HG03103 (cell line): Measurements from ENCODE around the gene SMIM35.
"Not testable (repeated sequence)": the region's sequence is repeated elsewhere in the genome, so short reads cannot be mapped to it uniquely, and the experiment has no call there.

Experiments
- ATAC-seq: cut with Tn5 transposase; IDR thresholded peaks from one replicate; pipeline ENCODE4 v1.9.1; 2021; ENCODE audit warnings: low read depth; ENCODE audit not compliant: unreplicated experiment

The SMIM35 gene

DNA sequence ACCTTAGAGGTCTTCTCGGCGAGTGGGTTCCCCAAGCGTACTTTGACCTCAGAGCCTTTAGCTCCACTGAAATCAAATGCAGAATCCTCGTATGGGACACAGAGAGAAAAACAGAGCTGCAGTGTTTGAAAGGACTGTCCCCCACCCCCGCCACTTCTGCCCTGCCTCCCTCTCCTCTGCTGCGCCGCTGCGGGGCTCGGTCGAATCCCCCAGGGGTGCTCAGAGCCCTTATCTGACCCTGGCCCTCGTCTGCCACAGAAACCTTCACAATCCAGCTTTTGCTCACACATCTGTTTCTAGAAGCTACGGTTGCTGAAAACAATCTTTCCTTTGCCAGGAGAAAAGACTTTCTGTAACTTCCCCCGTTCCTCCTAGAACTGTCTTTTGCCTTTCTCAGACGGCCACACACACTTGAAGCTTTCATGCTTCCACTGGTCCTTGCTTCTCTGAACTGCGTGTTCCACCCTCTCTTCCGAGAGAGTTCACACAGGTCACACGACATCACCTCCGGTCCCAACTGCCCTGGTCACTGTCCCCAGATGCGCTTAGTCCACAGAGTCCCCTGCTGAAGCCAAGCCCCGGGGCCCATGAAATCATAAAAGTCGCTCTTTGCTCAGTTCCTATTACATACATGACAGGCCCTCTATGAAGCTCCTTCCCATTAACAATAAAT lies 3.7 kb downstream of the SMIM35 start:
- no peak for ATAC-seq

DNA sequence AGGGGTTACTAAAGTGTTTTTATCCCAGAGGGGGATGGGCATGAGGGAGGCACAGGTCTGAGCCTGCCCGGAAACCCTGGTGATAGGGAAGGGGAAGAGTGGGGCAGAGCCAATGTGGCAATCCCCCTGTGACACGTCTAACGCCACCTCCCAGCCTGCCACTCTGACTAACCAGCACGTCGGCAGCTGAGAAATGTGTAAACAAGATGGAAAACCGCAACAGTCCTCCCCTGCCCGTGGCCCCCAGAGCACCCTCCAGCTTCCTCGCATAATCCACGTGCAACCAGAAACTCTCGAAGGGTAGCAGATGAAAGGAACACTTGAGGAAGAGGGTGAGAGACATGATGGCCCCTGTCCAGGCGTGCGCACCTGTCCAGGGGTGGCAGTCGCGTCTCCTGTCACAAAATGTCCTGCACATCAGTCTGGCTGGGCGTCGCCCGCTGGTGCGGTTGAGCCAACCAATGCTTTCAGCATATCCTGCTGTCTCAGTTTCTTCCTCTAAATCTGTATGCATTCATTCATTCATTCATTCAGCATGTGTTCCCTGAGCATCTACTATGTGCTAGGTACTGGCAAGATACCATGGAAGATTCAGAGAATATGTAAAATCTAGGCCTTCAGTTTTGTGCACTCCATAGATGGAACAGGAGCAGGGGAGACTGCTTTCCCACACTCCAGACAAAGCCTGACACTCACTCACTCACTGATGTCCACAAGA lies 5.4 kb downstream of the SMIM35 start:
- ATAC-seq = no peak

DNA sequence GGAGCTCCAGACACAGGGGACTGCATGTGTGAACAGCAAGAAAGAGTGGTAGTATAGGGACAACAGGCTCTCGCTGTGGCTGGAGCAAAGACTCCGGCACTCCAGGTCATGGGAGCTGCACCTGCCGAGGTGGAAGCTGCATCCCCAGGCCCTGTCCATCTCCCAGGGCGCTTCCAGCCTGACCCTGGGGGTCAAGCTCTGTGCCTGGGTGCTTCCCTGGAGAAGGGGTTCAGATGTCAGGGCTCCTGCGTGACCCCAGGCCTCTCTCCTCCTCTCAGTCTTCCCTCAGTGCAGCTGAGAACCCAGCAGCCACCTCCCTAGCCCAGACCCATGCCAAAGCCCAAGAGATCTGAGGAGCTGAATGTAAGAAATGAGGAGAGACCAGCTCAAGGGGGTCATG lies 6.5 kb downstream of the SMIM35 start:
- no peak for ATAC-seq

DNA sequence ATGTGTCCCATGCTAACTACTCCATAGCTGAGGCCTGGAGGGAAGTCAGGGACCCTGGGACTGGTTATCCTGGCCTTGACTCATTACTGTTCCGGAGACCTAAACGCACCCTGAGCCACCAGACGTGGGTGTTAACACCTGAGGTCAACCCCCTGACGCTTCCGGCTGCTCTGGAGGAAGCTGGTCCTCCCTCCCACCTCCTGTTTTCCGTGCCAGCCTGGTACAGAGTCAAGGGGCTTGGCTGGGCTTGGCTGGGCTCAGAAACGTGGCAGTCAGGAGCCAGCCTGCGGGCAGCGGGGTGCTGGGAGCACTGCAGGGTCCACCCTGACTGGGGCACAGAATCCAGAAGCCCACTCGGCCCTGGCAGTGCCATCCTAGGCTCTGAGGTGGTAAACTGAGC lies 7.3 kb downstream of the SMIM35 start:
- no peak for ATAC-seq

DNA sequence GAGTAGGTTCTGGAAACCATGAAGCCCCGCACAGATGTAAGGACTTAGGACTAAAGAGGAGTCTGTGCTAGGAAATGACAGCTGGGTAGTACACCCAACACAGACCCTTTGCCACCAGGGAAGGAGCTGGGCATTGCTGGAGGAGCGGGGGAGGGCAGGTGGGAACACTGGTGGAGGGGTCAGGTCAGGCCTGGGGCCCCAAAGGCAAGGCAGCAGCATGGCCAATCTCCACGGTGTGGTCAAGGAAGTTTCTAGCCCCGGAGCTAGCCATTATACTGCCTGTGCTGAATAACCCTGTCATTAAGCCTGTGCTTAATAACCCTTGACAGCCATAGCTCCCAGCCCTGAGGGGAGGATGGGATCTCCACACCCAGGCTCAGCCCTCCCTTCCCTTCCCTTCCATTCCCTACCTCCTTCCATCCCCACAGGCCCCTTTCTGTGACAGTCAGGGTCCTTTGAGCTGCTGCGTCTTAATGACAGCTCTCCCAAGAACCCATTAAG lies 7.8 kb downstream of the SMIM35 start:
- ATAC-seq = no peak

DNA sequence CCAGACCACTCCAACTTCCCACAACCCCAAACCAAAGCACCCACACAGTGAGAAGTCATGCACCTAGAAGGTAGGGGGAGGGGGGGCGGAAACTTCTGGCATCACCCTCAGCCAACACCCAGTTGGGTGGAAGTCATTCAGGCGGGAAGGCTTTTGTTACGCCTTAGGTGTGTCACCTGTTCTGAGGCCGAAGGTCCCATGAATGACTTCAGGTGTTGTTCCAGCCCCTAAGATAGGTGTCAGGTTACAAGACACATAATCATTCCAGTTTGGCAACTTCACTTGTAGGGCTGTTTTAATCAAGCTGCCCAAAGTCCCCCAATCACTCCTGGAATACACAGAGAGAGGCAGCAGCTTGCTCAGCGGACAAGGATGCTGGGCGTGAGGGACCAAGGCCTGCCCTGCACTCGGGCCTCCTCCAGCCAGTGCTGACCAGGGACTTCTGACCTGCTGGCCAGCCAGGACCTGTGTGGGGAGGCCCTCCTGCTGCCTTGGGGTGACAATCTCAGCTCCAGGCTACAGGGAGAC lies 9.9 kb downstream of the SMIM35 start, which contains the start of gene TMPRSS4:
Gene TMPRSS4, plus strand, starts transcription at position 325 of the 528 bp plus-strand sequence. CDS start 225 bp downstream, outside the sequence.
- no peak for ATAC-seq

DNA sequence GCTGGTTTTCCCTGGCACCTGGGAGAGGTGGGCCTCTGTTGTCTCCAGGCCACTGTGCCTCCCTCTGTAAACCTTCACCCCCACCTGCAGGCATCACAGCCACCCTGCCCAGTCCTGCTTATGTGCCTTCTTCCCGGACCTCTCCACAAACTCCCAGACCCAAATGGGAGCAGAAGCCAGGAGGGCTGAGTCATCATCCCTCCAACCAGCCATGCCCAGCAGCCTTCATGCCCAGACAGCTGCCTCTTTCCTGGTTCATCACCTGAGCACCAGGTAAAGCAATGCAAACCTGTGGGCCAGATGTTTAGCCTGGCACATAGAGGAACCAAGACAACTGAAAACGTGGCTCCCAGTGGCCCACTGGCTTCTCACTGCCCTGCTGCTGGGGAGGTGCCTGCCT lies 12.0 kb downstream of the SMIM35 start:
- no peak for ATAC-seq

DNA sequence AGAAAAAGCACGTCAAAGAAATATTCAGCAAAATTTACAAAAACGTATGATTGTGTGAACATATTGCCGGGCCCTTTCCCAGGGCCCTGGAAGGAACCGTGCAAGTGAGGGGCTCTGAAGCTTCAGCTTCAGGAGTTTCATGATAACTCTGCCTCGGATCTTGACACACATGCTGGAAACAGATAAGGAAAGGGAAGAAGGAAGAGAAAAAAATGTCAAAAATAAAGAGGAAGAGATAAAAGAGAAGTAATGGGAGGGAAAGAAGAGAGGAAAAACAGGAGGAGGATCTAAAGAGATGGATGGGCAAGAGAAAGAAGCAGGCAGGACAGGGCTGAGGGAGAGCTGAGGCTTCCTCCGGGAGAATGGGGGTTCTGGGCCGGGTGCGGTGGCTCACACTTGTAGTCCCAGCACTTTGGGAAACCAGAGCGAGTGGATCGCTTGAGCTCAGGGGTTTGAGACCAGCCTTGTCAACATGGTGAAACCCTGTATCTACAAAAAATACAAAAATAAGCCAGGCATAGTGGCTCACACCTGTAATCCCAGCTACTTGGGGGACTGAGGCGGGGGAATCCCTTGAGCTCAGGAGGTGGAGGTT lies 12.6 kb downstream of the SMIM35 start:
- no peak for ATAC-seq

DNA sequence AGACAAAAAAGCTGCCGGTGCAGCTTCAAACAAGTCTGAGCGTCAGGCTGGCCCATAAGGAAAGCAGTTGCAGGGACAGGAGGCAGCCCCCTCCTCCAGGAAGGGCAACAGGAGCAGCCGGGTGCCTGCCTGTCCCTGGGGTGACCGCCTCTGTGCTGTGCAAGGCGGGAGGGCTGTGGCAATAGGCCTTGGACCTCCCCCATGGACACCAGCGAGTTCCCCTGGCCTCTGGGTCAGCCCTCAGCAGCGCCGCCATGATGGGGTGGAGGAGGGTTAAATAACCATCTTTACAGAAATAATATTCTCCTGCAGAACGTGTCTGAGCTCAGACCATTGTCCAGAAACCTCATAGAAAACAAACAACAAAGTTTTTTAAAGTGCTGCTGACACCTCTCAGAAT lies 13.2 kb downstream of the SMIM35 start:
- no peak for ATAC-seq

DNA sequence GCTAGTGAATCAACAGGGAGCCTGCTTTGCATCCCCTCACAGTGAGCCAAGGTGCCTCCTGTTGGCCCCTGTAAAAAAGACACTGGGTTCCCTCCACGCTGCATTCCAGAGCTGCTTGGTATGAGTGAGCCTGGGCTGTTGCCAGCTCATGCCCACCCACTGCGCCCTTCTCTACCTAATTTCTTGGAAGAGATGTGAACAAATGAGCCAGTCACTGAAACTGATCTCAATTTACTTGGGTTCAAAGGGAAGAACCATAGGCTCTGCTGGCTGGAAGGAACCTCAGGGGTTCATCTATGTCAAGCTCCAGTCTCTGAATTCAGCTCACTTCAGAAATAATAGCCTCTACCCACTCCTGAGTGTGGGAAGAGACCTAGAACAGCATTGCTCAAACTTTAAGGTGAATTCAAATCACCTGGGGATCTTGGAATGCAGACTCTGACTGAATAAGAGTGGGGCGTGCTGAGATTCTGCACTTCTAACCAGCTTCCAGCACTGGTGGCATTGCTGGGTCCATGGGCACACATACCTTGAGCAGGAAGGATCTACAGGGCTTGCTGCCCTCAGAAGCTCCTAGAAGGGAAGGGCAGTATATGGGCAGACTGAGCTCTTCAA lies 15.2 kb downstream of the SMIM35 start:
- no peak for ATAC-seq

DNA sequence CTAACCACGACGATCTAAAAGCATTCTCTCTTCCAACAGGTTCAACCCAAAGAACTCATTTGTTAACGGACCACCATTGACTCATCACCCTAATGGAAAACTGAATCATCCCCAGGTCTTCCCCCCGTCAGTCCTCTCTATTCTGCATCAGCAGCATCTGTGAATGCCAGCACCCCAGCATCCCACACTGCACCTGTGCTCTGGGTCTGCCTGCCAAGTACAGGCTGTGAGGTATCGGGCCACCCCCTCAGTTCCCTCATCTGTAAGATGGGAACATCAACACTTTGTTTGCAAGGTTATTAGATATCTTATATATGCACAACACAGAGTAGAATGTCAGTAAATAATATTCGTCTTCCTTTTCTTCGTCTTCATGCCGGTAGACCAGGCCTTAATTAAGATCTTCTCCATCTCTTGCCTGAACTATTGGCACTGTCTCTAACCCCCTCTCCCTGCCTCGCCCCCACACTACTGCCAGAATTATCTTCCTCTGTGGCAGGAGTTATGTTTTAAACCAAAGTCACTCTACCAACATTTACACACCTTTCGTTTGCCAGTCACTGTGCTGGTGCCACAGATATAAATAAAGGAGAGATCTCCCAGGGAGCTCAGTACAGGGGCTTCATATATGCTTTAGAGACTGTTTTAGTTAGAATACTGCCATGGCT lies 17.7 kb downstream of the SMIM35 start:
- ATAC-seq = no peak

DNA sequence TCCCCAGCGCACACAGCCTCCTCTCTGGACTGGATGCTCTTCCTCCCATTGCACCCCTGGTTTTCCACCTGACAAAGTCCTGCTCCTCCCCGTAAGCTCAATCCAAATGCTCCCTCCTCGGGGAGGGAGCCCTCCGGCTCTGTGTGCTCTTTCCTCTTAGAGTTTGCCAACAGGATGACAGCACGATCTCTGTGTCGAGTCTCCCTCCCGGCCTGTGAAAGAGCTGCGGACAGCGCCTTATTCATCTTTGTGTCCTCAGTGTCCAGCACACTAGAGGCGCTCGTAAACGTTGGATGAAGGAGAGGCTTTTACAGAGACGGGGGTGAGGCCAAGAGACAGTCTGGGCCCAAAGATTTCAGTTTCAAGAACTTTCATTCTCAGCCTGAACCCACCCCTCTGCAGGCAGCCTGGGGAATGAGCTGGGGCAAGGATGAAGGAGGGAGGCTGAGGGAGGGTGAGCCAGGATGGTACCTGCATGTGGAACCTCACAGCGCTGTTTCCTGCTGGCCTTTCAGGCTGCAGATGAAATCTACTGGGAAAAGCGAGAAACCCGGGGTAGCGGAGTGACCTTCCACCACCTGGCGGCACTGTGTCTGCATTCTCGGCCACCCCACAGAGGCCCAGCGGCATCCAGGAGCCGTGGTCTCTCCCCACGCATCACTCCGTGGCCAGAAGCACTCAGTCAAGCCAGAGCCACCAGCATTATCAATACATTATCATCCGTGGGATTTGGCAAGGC lies 18.4 kb downstream of the SMIM35 start:
- no peak for ATAC-seq

DNA sequence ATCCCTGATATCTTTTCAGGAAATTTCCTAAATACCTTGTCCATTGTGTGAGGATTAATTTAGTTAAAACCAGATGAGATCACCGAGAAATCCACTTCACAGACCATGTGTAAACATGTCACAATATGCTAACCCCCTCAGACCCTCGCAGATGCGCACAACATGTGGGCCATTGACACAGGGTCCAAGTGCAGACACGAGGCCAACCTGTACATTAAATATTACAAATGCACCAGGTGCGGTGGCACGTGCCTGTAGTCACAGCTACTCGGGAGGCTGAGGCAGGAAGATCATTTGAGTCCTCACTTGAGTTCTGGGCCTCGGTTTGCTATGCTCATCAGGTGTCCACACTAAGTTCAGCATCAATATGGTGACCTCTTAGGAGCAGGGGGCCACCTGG lies 19.8 kb downstream of the SMIM35 start:
- ATAC-seq = no peak

DNA sequence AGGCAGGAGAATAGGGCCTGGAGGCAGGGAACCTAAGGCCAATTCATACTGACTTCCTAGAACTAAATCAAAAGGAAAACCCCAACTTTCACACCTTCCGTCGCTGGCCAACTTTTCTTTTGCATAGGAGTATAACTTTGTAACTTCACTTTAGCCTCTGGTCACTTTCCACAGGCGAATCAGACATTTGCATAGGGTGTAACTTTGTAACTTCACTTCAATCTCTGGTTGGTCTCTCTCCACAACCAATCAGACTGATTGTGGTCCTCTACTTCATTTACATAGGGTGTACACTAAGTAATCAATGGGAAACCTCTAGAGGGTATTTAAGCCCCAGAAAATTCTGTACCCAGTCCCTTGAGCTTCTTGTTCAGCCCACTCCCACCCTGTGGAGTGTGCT lies 21.4 kb downstream of the SMIM35 start:
- no peak for ATAC-seq

DNA sequence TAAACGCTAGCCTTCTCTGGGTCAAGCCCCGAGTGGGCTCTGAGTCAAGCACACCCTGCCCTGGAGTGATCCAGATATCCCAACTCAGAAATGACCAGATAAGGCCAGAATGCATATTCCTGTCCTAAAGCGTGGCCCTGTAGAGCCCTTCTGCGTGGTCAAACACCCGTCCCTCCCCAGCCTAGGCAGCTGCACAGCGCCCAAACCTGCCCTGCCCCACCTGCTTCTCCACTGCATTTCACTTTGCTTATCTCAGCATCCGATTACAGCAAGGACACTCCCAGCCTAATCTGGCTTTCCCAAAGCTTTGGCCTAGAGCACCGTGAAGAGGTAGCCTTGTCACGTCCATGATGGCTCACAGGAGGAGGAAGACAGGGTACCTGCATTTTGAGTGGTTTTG lies 21.8 kb downstream of the SMIM35 start:
- no peak for ATAC-seq

DNA sequence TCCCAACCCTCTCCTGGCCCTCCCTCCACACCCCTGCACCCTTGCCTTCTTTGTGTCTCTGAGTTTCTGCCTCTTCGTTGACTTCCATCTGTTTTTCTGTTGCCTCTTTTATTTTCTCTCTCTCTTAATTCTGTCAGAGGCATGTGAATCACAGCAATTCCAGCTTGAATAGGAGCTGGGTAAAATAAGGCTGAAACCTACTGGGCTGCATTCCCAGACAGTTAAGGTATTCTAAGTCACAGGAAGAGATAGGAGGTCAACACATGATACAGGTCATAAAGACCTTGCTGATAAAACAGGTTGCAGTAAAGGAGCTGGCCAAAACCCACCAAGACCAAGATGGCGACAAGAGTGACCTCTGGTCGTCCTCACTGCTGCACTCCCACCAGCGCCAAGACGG lies 24.1 kb downstream of the SMIM35 start:
- not testable (repeated sequence) for ATAC-seq

DNA sequence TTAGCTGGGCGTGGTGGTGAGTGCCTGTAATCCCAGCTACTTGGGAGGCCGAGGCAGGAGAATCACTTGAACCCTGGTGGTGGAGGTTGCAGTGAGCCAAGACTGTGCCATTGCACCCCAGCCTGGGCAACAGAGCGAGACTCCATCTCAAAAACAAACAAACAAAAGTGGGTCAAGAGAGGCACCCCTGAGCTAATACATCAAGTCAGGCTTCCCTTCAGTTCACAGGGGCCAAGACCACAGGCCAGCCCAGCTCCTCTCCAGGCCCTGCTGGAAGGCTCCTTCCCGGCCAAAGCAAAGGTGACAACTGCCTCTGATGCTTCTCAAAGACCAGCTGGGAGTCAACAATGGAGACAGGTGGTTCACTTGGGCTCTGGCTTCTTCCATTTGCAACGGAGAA lies 24.6 kb downstream of the SMIM35 start:
- not testable (repeated sequence) for ATAC-seq

DNA sequence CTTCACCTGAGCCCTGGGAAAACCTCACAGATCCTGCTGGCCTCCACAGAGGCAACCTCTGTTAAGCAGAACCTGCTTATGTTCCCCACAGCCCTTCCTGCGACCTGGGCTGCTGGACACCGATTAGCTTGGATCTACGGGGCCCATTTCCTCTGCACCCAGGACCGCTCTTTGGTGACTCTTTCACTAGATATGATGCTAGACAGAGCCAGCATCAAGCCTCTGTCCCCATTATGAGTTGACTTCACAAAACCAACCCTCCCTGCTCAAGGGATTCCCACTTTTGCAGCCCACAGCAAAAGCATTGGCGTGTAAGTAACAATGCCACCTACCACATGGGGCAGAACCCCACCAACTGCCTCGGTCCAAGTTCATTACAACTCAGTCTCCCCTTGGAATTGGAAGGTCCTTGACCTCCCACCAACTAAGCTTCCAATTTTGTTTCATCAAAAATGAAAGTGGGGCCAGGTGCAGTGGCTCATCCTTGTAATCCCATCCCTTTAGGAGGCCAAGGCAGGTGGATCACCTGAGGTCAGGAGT lies 25.1 kb downstream of the SMIM35 start:
- ATAC-seq = no peak

DNA sequence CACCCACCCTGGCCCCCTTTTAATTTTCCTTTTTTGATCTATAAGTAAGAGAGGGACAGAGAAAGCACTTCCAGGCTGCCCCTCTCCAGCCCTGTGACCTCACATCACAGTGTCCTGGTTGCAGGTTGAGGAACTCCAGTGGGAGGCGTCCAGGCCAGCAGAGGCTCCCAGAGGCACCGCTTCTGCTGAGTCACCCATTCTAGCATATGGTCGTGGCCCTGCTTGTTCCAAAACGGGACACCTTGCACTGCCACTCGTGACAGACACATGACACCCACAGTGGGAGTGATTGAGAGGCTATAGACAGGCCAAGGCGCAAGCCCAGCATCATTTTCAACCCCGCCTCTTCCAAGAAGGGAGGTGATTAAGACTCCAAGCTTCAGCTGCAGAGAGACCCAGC lies 25.9 kb downstream of the SMIM35 start:
- ATAC-seq = no peak
